Activated CD4-positive, alpha-beta T cell treated with anti-CD3 and anti-CD28 coated beads for 36 hours (primary cell): Measurements from ENCODE around the gene ZNF226. TPM values are rescaled to one million over a fixed set of nuclear protein-coding genes. Genes with fewer than 3 reads are reported as not detected.
A peak's percentile ranks its signal among the peaks of the same experiment; 100 is the strongest.
"Not testable (repeated sequence)": the region's sequence is repeated elsewhere in the genome, so short reads cannot be mapped to it uniquely, and the experiment has no call there.

ENCODE experiments used
- ATAC-seq: fragments of 200-7000 bp; cut with Tn5 transposase; one replicate; pipeline ENCODE4 v1.10.0; 2021; ENCODE audit warnings: mild to moderate bottlenecking, moderate library complexity
- CTCF ChIA-PET: fragments of 350-600 bp; sonication (Branson Sonifier 250); formaldehyde crosslinking; loops from one replicate; lab custom pipeline; 2021; ENCODE audit warnings: antibody characterized with exemption; lab: Charles Lee
- POLR2A ChIA-PET: fragments of 350-600 bp; sonication (Branson Sonifier 250); formaldehyde crosslinking; loops from one replicate; lab custom pipeline; 2021; ENCODE audit warnings: antibody characterized with exemption, inconsistent platforms; lab: Charles Lee
- DNase-seq: peaks from one replicate; pipeline ENCODE4 v3.0.0-alpha.2; 2020
- H3K27ac Mint-ChIP-seq: one replicate; pipeline ENCODE4 v1.8.0; 2021; ENCODE audit warnings: mixed read lengths
- H3K27me3 Mint-ChIP-seq: one replicate; pipeline ENCODE4 v1.8.0; 2021; ENCODE audit warnings: mixed read lengths
- H3K36me3 Mint-ChIP-seq: one replicate; pipeline ENCODE4 v1.8.0; 2021; ENCODE audit warnings: low read depth, mixed read lengths
- H3K4me1 Mint-ChIP-seq: one replicate; pipeline ENCODE4 v1.8.0; 2021; ENCODE audit warnings: mixed read lengths
- H3K4me3 Mint-ChIP-seq: one replicate; pipeline ENCODE4 v1.8.0; 2021; ENCODE audit warnings: mild to moderate bottlenecking, moderate library complexity, mixed read lengths
- H3K9me3 Mint-ChIP-seq: one replicate; pipeline ENCODE4 v1.8.0; 2021; ENCODE audit warnings: low read depth, mixed read lengths
- intact Hi-C, 2 experiments: fragments of 100-400 bp; cut with DNase I in 1 of 2; cut with micrococcal nuclease in 1 of 2; formaldehyde crosslinking; loops; one replicate each; pipeline versions ENCODE4 v1.14.2 to v1.15.1; 2022 to 2024; cut with DNase I, micrococcal nuclease
- total RNA-seq, 2 experiments: library from RNA; stranded (reverse); gene quantifications; one replicate each; pipeline ENCODE4 v1.2.3, GENCODE V29; 2021

Gene ZNF226
- total RNA-seq: 10 to 100 TPM; 11.3 to 15.2 TPM

DNA sequence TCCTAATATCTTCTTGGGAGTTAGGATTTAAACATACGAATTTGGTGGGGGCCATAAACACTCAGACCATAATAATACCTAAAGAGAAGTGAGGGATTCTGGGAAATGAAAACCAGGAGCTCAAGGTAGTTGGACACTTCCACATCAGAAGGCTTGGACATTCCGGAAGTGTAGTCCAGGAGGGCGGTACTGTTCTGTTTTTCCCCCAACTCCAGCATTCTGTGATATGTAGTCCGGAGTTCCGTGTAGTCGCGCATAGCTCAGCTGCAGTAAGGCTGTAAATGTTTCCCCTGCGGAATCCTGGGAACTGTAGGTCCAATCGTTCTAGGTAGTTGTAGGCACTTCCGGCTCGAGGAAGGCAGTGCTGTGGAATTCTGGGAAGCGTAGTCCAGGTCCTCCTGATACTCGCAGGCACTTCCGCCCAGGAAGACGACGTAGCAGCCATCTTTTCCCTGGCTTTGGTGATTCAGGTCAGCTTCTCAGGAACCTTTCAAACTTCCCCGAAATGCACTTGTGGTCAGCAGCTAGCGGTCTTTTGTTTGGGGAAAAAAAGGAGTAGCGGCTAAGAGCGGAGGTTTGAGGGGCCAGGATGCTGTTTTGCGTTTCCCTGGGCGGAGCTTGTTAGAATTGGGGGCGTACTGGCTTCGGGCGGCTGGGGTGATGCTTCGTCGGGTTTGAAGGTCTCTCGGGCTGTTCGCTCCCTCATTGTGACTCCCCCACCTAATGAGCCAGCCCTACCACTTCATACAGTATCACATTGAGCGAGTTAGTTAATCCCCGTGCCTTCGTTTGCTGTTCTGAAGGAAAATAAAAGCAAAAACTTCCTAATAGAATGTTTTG is at the start of gene ZNF226:
TSS of gene ZNF226 (plus strand) at position 428 of the 840 bp plus-strand sequence. CDS start 4,981 bp downstream, outside the sequence.
- peak within 1 kb of the TSS; percentile 87 for H3K4me3 Mint-ChIP-seq
- H3K4me1 Mint-ChIP-seq: peaks cover 30% of the 10 kb centered on the region
- POLR2A ChIA-PET: interaction anchor here (0.6 to 1.9 kb wide), 5 partner anchors 42 to 336 kb away, joined by 3 to 5 read pairs (median 3); partner anchors contain the start of genes ZNF180, ZNF227 and ZNF235
- H3K36me3 Mint-ChIP-seq: peaks cover 41% of the 10 kb centered on the region
- intact Hi-C loops: loop anchor here (1.0 to 5.0 kb wide), 15 partner anchors 24 to 912 kb away; partner anchors contain the start of genes ZNF224 (in 2 of the 2), ZNF225 (in 2 of the 2), ZNF227 (in 2 of the 2) and ZNF234 (in 2 of the 2)
- DNase-seq (peak; percentile 87), ATAC-seq (peak; percentile 89)
- H3K27ac Mint-ChIP-seq: peak within 1 kb of the TSS; percentile 96
- CTCF ChIA-PET: no interaction called here
- peaks cover 38% of the 10 kb centered on the region for H3K9me3 Mint-ChIP-seq
- no peaks in the 10 kb centered on the region for H3K27me3 Mint-ChIP-seq

DNA sequence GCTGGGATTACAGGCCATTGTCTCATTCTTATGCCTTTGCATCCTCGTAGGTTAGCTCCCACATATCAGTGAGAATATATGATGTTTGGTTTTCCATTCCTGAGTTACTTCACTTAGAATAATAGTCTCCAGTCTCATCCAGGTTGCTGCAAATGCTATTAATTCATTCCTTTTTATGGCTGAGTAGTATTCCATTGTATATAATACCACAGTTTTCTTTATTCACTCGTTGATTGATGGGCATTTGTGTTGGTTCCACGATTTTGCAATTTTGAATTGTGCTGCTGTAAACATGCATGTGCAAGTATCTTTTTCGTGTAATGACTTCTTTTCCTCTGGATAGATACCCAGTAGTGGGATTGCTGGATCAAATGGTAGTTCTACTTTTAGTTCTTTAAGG is 43.7 kb upstream of the ZNF226 start:
- Mint-ChIP-seq H3K36me3 (peaks cover 85% of the 10 kb centered on the region), H3K9me3 (peaks cover 49% of the 10 kb centered on the region)
- H3K27ac Mint-ChIP-seq, CTCF ChIA-PET, intact Hi-C loops, H3K4me3 Mint-ChIP-seq, ATAC-seq, H3K27me3 Mint-ChIP-seq, H3K4me1 Mint-ChIP-seq, DNase-seq, POLR2A ChIA-PET: not testable (repeated sequence)

DNA sequence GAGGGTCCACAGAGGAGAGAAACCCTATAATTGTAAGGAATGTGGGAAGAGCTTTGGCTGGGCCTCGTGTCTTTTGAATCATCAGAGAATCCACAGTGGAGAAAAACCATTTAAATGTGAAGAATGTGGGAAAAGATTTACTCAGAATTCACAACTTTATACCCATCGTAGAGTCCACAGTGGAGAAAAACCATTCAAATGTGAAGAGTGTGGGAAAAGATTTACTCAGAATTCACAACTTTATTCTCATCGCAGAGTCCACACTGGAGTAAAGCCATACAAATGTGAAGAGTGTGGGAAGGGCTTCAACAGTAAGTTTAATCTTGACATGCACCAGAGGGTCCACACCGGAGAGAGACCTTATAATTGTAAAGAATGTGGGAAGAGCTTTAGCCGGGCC is 32.9 kb upstream of the ZNF226 start:
- intact Hi-C loops: no loop called here
- peaks cover 26% of the 10 kb centered on the region for H3K9me3 Mint-ChIP-seq
- no peak for ATAC-seq
- no peaks in the 10 kb centered on the region for H3K27me3 Mint-ChIP-seq
- H3K4me3 Mint-ChIP-seq: no peak overlapping the region
- H3K36me3 Mint-ChIP-seq: peaks cover 41% of the 10 kb centered on the region
- CTCF ChIA-PET: interaction anchor here (0.6 kb wide), 1 partner anchor 50 kb away, joined by 3 read pairs; no protein-coding TSS in a partner anchor
- no peak overlapping the region for H3K27ac Mint-ChIP-seq
- POLR2A ChIA-PET: no interaction called here
- DNase-seq: no peak
- H3K4me1 Mint-ChIP-seq: no peaks in the 10 kb centered on the region

DNA sequence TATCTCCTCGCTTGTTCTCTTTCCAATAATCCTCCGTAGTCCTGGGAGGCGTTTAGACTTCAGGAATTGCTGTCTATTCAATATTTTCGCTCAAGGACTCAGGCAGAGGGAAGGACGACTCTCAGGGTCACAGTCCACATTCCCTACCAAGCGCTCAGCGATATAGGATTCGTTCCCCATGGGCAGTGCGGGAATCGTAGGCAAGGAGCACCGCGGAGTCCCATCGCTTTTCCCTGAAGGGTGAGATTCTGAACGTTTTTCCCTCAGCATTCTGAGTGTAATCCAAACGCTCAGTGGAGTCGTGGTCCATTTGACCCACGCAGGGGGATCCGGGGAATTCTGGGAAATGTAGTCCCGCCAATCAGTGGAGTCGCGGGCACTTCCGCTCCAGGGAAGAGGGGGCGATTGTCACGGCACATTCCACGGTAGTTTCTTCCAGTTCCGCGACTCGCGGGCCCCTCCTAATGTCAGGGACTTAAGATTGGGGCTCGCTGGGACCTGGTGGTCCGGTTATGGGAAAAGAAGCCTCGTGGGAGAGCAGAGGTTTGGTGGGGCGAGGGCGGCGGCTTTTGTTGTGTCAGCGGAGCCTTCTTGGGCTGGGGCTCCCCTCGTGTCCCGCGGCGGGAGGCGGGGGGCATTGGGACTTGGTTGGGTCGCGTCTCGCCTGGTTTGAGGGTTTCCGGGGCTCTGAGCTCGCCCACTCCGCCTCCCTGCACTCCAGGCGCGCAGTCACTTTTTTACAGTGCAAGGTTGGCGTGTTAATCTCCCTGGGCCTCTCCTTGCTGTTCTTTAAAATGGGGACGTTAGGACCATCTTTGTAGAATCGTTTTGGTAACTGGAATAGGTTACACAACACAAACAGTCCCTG is 23.5 kb upstream of the ZNF226 start, which contains the start of gene ZNF234:
TSS of gene ZNF234 (plus strand) at position 364 of the 868 bp plus-strand sequence. CDS start 3,079 bp downstream, outside the sequence.
- H3K27ac Mint-ChIP-seq: peak within 1 kb of the TSS; percentile 94
- intact Hi-C loops: loop anchor here (1.0 to 2.0 kb wide), 10 partner anchors 23 to 359 kb away; partner anchors contain the start of genes ZNF226 (in 2 of the 2), ZNF180 (in 1 of the 2), ZNF221 (in 1 of the 2) and ZNF222 (in 1 of the 2)
- ATAC-seq (peak; percentile 92), DNase-seq (peak; percentile 82)
- H3K27me3 Mint-ChIP-seq: no peaks in the 10 kb centered on the region
- ChIA-PET POLR2A (no interaction called here), CTCF (interaction anchor here (0.5 to 0.9 kb wide), 4 partner anchors 24 to 375 kb away, joined by 3 to 4 read pairs (median 3); no protein-coding TSS in a partner anchor)
- peaks cover 26% of the 10 kb centered on the region for H3K36me3 Mint-ChIP-seq
- peak within 1 kb of the TSS; percentile 92 for H3K4me3 Mint-ChIP-seq
- H3K4me1 Mint-ChIP-seq: peaks cover 12% of the 10 kb centered on the region
- H3K9me3 Mint-ChIP-seq: peaks cover 4% of the 10 kb centered on the region

DNA sequence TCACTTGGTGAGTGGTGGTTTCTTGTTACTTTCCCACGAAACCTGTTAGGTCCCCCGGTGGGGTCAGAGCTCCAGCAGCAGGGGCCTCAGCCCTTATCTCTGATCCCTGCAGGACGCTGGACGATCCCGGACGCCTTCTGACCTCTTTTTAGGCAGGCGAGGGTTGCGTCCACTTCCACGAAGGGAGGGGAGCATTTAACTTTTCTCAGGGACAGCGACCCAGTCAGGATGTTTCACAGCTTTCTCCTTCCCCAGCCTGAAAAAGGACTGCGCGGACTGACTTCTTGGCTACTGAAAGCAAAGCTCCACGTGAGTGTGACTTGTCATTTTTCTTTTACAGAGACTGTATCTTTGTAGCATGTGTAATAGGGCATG is 22.9 kb upstream of the ZNF226 start:
- Mint-ChIP-seq H3K27ac (peak overlapping the region; percentile 94), H3K27me3 (no peaks in the 10 kb centered on the region), H3K4me3 (peak overlapping the region; percentile 92), H3K4me1 (peaks cover 12% of the 10 kb centered on the region), H3K36me3 (peaks cover 26% of the 10 kb centered on the region), H3K9me3 (peaks cover 3% of the 10 kb centered on the region)
- DNase-seq (peak; percentile 24), ATAC-seq (peak; percentile 17)
- intact Hi-C loops: no loop called here
- ChIA-PET POLR2A (no interaction called here), CTCF (interaction anchor here (0.7 to 0.9 kb wide), 3 partner anchors 25 to 375 kb away, joined by 3 to 4 read pairs (median 3); no protein-coding TSS in a partner anchor)

DNA sequence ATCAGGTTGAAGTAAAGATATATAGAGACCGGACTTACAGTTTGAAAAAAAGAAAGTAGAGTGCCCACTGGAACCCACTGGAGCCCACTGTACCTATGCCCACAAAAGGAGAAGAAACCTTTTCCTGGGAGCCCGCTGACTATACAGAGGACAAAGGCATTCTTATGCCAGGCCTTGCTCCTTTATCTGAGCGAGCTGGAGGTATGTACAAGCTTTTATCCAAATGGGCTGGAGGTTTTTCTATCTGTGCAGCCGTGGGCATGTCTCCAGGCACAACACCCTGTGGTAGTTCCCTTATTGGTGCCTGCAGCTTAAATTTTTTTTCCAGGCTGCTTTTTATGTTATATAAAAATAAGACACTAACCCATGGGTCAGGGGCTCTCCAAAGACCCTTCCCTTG is 15.1 kb upstream of the ZNF226 start:
- DNase-seq (no peak), ATAC-seq (no peak)
- no peaks in the 10 kb centered on the region for H3K4me1 Mint-ChIP-seq
- H3K4me3 Mint-ChIP-seq: no peak overlapping the region
- ChIA-PET CTCF (interaction anchor here (0.9 kb wide), 1 partner anchor 23 kb away, joined by 3 read pairs; no protein-coding TSS in a partner anchor), POLR2A (no interaction called here)
- intact Hi-C loops: no loop called here
- H3K36me3 Mint-ChIP-seq: peaks cover 92% of the 10 kb centered on the region
- peaks cover 22% of the 10 kb centered on the region for H3K9me3 Mint-ChIP-seq
- no peak overlapping the region for H3K27ac Mint-ChIP-seq
- H3K27me3 Mint-ChIP-seq: no peaks in the 10 kb centered on the region

DNA sequence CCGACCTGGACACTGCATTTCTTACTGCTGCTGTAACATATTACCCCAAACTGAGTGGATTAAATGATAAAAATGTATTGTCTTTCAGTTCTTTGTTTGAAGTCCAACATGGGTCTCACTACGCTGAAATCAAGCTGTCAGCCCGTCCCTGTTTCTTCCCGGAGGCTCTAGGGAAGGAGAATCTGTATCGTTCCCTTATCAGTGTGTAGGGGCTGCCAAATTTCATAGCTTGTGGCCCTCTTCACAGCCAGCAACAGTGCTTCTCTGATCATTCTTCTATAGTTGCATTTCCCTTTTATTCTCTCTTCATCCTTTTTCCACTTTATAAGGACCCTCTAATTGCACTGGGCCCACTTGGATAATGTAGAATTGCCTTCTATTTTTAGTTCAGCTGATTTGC is 13.4 kb upstream of the ZNF226 start:
- H3K4me1 Mint-ChIP-seq: no peaks in the 10 kb centered on the region
- H3K36me3 Mint-ChIP-seq: peaks cover 85% of the 10 kb centered on the region
- ATAC-seq: no peak
- peaks cover 28% of the 10 kb centered on the region for H3K9me3 Mint-ChIP-seq
- intact Hi-C loops: no loop called here
- no peak overlapping the region for H3K27ac Mint-ChIP-seq
- POLR2A ChIA-PET: no interaction called here
- CTCF ChIA-PET: no interaction called here
- no peaks in the 10 kb centered on the region for H3K27me3 Mint-ChIP-seq
- DNase-seq: no peak
- no peak overlapping the region for H3K4me3 Mint-ChIP-seq

DNA sequence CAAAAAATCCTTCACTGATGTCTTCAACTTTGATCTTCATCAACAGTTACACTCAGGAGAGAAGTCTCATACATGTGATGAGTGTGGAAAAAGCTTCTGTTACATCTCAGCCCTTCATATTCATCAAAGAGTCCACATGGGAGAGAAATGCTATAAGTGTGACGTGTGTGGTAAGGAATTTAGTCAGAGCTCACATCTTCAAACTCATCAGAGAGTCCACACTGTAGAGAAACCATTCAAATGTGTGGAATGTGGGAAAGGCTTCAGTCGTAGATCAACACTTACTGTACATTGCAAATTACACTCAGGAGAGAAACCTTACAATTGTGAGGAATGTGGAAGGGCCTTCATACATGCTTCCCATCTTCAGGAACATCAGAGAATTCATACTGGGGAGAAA is 8.4 kb upstream of the ZNF226 start:
- no peak overlapping the region for H3K4me3 Mint-ChIP-seq
- no peak overlapping the region for H3K27ac Mint-ChIP-seq
- ChIA-PET CTCF (no interaction called here), POLR2A (no interaction called here)
- intact Hi-C loops: no loop called here
- peaks cover 63% of the 10 kb centered on the region for H3K36me3 Mint-ChIP-seq
- ATAC-seq: no peak
- peaks cover 48% of the 10 kb centered on the region for H3K9me3 Mint-ChIP-seq
- DNase-seq: no peak
- no peaks in the 10 kb centered on the region for H3K4me1 Mint-ChIP-seq
- no peaks in the 10 kb centered on the region for H3K27me3 Mint-ChIP-seq

DNA sequence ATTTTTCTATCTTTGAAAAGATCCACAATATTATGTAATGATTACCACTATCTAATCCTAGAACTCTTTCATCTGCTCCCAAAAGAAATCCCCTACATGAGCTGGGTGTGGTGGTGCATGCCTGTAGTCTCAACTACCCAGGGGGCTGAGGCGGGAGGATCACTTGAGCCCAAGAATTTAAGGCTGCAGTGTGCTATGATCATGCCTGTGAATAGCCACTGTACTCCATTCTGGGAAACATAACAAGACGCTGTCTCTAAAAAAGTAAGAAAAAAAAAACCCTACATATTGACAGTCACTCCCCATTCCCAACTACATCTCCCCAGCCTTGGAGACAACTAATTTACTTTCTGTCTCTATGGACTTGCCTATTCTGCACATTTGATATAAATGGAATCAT is 1.1 kb upstream of the ZNF226 start:
- Mint-ChIP-seq H3K27ac (no peak overlapping the region), H3K9me3 (peaks cover 34% of the 10 kb centered on the region), H3K36me3 (peaks cover 33% of the 10 kb centered on the region), H3K4me1 (peaks cover 30% of the 10 kb centered on the region), H3K27me3 (no peaks in the 10 kb centered on the region), H3K4me3 (no peak overlapping the region)
- intact Hi-C loops: loop anchor here (1.0 to 5.0 kb wide), 7 partner anchors 23 to 914 kb away; partner anchors contain the start of genes ZNF225 (in 2 of the 2), GEMIN7 (in 1 of the 2), ZNF224 (in 1 of the 2) and ZNF227 (in 1 of the 2)
- CTCF ChIA-PET: no interaction called here
- POLR2A ChIA-PET: no interaction called here
- ATAC-seq (no peak), DNase-seq (no peak)

DNA sequence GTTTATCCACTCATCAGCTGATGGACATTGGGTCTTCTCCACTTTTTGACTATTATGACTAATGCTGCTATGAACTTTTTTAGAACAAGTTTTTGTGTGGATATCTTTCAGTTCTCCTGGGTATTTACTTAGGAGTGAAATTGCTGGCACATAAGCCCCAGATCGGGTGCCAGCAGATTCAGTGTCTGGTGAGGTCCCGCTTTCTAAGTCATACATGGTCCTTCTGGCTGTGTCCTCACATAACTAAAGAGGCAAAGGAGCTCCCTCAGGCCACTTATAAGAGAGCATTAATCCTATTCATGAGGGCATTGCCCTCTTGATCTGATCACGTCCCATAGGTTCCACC is 600 bp upstream of the ZNF226 start:
- DNase-seq: no peak
- H3K9me3 Mint-ChIP-seq: peaks cover 37% of the 10 kb centered on the region
- no peak for ATAC-seq
- H3K36me3 Mint-ChIP-seq: peaks cover 37% of the 10 kb centered on the region
- H3K27me3 Mint-ChIP-seq: no peaks in the 10 kb centered on the region
- CTCF ChIA-PET: no interaction called here
- POLR2A ChIA-PET: interaction anchor here (0.8 to 1.9 kb wide), 4 partner anchors 43 to 336 kb away, joined by 3 to 5 read pairs (median 3); partner anchors contain the start of genes ZNF180 and ZNF227
- intact Hi-C loops: loop anchor here (1.0 to 5.0 kb wide), 7 partner anchors 23 to 913 kb away; partner anchors contain the start of genes ZNF225 (in 2 of the 2), GEMIN7 (in 1 of the 2), ZNF224 (in 1 of the 2) and ZNF227 (in 1 of the 2)
- peaks cover 30% of the 10 kb centered on the region for H3K4me1 Mint-ChIP-seq
- H3K27ac Mint-ChIP-seq: peak overlapping the region; percentile 96
- peak overlapping the region; percentile 87 for H3K4me3 Mint-ChIP-seq
